ENCODE data around the gene RPL15.

RPL15 gene

GRCh38 chr3:23954144-23954543 lies 37.2 kb downstream of the RPL15 start:
- FAIRE-seq (no peak), DNase-seq (ENCODE audit: extremely low spot score, insufficient read length, low read depth) (no peak)

GRCh38 chr3:23956701-23957100 lies 39.8 kb downstream of the RPL15 start:
- DNase-seq (ENCODE audit: extremely low spot score, insufficient read length, low read depth) (no peak), FAIRE-seq (no peak)

- FAIRE-seq (no peak), DNase-seq (ENCODE audit: extremely low spot score, insufficient read length, low read depth) (no peak)
These were observed 42.4 kb downstream of the RPL15 start for GRCh38 chr3:23959135-23959900.

- DNase-seq (ENCODE audit: extremely low spot score, insufficient read length, low read depth) (no peak), FAIRE-seq (no peak)
These were observed 43.7 kb downstream of the RPL15 start for GRCh38 chr3:23960649-23961048.

GRCh38 chr3:23961066-23961465 lies 44.1 kb downstream of the RPL15 start:
- DNase-seq (ENCODE audit: extremely low spot score, insufficient read length, low read depth): no peak
- FAIRE-seq: no peak

- FAIRE-seq: no peak
- no peak for DNase-seq (ENCODE audit: extremely low spot score, insufficient read length, low read depth)
These were observed 45.0 kb downstream of the RPL15 start for GRCh38 chr3:23961913-23962312.

GRCh38 chr3:23964537-23965235 lies 47.8 kb downstream of the RPL15 start:
- DNase-seq (ENCODE audit: extremely low spot score, insufficient read length, low read depth) (no peak), FAIRE-seq (no peak)

- FAIRE-seq (no peak), DNase-seq (ENCODE audit: extremely low spot score, insufficient read length, low read depth) (no peak)
These were observed 49.4 kb downstream of the RPL15 start for GRCh38 chr3:23966328-23966727.

- DNase-seq (ENCODE audit: extremely low spot score, insufficient read length, low read depth): no peak
- FAIRE-seq: no peak
These were observed 51.7 kb downstream of the RPL15 start for GRCh38 chr3:23968463-23969184.

- DNase-seq (ENCODE audit: extremely low spot score, insufficient read length, low read depth) (no peak), FAIRE-seq (no peak)
These were observed 52.5 kb downstream of the RPL15 start for GRCh38 chr3:23969393-23969792.
